Brain microvascular endothelial cell (primary cell): ENCODE results near the gene ZNF467.

ENCODE experiments used
- DNase-seq: peaks from one replicate; pipeline ENCODE4 v3.0.0-alpha.2; 2020
- H3K27ac ChIP-seq: fragments of 250-450 bp; sonication (Bioruptor Pico); 2 replicates; pipeline ENCODE4 v1.5.1; 2020; ENCODE audit warnings: mild to moderate bottlenecking, moderate library complexity
- H3K27me3 ChIP-seq: fragments of 250-450 bp; sonication (Bioruptor Pico); replicated peaks from 2 replicates; pipeline ENCODE4 v1.5.1; 2020; ENCODE audit warnings: mild to moderate bottlenecking
- H3K36me3 ChIP-seq: fragments of 250-450 bp; sonication (Bioruptor Pico); replicated peaks from 2 replicates; pipeline ENCODE4 v1.5.1; 2020; ENCODE audit warnings: mild to moderate bottlenecking
- H3K4me3 ChIP-seq: 2 replicates; pipeline ENCODE4 v1.5.1; 2011; ENCODE audit warnings: low read depth, mild to moderate bottlenecking, control low read depth, low read length, moderate library complexity
- in situ Hi-C: cut with HindIII; loops from 2 replicates; pipeline ENCODE4 v1.10.0; 2017; ENCODE audit warnings: low sequenced_read_pairs, low pct_ligation_motif_present
- TF ChIP-seq, protein P1 (sequence below): IDR thresholded peaks from 2 replicates; pipeline ENCODE4 v1.5.1; 2011; ENCODE audit warnings: low read depth, mild to moderate bottlenecking, moderate library complexity, low read length, control low read depth, inconsistent platforms; ENCODE audit errors: missing control alignments

Gene ZNF467

DNA sequence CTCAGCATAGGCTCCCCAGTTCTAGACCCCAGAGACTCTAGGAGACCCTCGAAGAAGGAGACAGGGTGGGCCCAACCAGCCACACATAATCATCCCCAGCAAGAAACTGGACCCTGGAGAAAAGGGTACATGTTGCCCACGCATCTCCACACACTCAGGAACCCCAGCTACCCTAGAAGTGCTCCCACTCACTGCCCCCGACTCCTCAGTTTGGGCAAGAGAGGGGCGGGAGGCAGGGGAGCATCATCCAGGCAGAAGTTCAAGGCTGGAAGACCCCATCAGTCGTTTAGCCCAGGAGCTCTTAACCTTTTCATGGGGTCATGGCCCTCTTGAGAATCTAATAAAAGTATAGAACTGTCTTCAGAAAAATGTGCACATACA is 1.8 kb upstream of the ZNF467 start:
- TF ChIP-seq, protein P1, sequence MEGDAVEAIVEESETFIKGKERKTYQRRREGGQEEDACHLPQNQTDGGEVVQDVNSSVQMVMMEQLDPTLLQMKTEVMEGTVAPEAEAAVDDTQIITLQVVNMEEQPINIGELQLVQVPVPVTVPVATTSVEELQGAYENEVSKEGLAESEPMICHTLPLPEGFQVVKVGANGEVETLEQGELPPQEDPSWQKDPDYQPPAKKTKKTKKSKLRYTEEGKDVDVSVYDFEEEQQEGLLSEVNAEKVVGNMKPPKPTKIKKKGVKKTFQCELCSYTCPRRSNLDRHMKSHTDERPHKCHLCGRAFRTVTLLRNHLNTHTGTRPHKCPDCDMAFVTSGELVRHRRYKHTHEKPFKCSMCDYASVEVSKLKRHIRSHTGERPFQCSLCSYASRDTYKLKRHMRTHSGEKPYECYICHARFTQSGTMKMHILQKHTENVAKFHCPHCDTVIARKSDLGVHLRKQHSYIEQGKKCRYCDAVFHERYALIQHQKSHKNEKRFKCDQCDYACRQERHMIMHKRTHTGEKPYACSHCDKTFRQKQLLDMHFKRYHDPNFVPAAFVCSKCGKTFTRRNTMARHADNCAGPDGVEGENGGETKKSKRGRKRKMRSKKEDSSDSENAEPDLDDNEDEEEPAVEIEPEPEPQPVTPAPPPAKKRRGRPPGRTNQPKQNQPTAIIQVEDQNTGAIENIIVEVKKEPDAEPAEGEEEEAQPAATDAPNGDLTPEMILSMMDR = no peak
- Histone ChIP-seq H3K4me3 (no peak overlapping the region), H3K36me3 (no peaks in the 10 kb centered on the region), H3K27ac (no peak overlapping the region), H3K27me3 (peaks cover 16% of the 10 kb centered on the region)
- DNase-seq = no peak
- in situ Hi-C loops = no loop called here

DNA sequence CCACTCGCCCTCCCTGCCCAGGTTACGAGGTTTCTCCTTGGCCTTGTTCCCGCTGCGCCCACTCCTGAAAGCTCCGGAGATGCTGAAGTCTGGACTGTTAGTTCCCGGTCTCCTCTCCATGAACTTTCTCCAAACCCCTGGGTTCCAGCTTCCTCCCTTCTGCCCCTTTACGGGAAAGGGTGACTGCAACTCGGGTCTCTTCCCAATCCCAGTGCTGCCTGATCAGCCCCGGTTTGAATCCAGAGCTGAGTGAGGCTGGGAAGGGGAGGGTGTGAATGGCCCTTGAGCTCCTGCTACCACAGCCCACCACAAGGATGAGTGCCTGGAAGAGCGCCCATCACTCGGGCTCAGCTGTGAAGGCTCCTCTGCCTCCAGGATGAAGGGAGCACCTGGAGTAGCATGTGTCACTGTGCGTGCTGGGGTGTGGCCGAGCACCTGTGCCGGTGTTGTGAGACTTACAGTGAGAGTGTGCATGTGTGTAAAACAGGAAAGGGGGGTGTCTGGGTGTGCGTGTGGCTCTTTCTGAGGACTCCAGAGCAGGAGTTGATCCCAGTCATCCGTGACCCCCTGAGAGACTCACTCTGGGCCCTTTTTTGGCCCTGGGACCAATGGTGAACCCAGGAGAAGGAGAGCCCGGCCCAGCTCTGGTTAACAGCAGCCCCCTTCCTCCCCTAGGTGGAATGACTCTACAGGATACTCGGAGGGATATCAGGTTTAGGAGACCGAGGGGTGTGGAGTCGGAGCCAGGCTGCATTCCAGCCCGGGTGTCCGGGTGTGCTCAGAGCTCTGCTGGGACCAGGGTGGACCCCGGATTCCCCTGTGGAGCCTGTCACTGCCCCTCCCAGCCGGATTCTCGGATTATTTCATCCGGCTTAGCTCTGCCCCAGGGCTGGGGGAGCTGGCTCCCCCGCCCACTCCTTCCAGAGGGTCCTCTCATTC is 1.1 kb upstream of the ZNF467 start:
- no peaks in the 10 kb centered on the region for H3K36me3 ChIP-seq
- peaks cover 18% of the 10 kb centered on the region for H3K27me3 ChIP-seq
- no peak overlapping the region for H3K4me3 ChIP-seq
- in situ Hi-C loops = no loop called here
- TF ChIP-seq, protein P1 = no peak
- no peak overlapping the region for H3K27ac ChIP-seq
- no peak for DNase-seq

DNA sequence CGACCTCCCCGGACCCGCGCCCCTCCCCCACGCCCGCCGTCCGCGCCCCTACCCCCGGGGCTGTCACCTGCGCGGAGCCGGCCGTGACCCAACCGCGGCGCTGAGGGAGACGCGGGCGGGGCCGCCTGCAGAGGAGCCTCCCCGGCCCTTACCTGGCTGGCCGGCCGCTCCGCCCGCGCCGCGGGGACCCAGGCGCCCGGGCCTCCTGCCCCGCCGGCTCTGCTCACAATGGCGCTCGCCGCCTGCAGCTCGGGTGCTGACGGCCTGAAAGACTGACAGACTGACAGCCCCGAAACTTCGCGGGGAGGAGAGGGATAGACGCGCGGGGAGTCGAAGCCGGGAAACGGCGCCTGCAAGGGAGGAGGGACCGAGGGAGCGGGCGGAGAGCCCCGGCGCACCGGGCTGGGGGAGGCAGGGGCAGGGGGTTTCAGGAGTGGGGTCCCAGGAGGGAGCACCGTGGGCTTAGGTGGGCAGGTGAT is 393 bp downstream of the ZNF467 start:
- Histone ChIP-seq H3K27ac (no peak overlapping the region), H3K36me3 (no peaks in the 10 kb centered on the region), H3K4me3 (peak overlapping the region; percentile 26), H3K27me3 (peaks cover 31% of the 10 kb centered on the region)
- no peak for DNase-seq
- TF ChIP-seq, protein P1 = no peak
- in situ Hi-C loops = no loop called here

DNA sequence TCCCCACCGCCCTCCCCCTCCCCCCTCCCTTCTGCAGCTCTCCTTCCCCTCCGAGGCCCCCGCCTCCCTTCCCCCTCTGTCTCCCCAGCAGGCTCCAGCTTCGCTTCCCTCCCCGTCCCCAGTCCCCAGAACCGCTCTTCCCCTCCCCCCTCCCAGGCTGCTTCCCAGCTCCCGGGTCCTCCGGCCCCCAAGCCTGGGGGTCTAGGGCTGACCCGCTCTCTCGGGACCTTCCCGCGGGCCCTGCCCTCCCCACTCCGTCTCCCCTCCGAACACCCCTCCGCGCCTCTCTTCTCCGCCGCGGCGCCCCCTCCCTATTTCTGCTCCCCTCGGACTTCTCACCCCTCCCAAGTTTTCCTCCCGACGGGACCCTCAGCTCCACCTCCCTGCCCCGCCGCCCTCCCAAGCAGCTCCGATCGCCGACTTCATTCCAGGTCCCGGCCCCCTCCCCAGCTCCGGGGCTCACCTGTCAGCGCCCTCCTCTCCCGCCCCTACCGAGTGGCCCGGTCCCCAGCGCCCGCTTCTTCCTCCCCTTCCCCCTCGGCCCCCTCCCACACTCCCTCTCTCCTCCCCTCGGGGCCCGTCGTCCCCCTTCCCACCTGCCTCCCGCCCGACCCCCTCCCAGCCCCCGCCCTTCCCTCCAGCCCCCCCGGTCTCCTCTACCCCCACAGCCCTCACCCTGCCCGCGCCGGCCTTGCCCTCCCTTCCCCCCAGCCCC is 990 bp downstream of the ZNF467 start:
- in situ Hi-C loops = no loop called here
- DNase-seq = no peak
- H3K27me3 ChIP-seq = peaks cover 34% of the 10 kb centered on the region
- TF ChIP-seq, protein P1 = no peak
- H3K27ac ChIP-seq = no peak overlapping the region
- no peaks in the 10 kb centered on the region for H3K36me3 ChIP-seq
- peak overlapping the region; percentile 36 for H3K4me3 ChIP-seq

DNA sequence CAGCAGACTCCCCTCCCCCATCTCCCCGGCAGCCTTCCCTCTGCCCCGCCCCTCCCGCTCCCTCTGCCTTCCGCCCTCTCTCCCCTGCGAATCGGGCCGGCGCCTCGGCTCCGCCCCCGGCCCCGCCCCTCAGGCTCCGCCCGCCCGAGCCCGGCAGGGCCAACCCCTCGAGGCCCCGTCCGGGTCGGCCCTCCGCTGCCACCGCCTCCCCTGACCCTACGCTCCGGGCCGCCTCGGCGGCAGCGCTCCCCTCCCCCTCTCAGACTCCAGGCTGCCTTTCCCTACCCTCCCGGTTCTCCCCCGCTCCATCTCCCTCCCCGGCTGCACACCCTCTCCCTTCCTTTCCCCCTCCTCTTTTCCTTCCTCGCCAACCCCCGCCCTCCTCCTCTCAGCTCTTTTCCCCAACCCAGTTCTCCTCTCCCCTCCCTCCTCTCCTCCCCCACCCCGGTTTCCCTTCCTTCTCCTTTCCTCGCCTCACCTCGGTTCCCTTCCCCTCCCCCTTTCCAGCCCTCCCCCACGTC is 1.6 kb downstream of the ZNF467 start:
- peak overlapping the region; percentile 58 for H3K4me3 ChIP-seq
- TF ChIP-seq, protein P1 = no peak

More for the DNA sequence above, 1.6 kb downstream of the ZNF467 start:
- in situ Hi-C loops = no loop called here
- no peak overlapping the region for H3K27ac ChIP-seq
- DNase-seq = peak; percentile 43
- no peaks in the 10 kb centered on the region for H3K36me3 ChIP-seq
- H3K27me3 ChIP-seq = peaks cover 40% of the 10 kb centered on the region
